ENCODE data around the gene SERGEF.

The SERGEF gene

DNA sequence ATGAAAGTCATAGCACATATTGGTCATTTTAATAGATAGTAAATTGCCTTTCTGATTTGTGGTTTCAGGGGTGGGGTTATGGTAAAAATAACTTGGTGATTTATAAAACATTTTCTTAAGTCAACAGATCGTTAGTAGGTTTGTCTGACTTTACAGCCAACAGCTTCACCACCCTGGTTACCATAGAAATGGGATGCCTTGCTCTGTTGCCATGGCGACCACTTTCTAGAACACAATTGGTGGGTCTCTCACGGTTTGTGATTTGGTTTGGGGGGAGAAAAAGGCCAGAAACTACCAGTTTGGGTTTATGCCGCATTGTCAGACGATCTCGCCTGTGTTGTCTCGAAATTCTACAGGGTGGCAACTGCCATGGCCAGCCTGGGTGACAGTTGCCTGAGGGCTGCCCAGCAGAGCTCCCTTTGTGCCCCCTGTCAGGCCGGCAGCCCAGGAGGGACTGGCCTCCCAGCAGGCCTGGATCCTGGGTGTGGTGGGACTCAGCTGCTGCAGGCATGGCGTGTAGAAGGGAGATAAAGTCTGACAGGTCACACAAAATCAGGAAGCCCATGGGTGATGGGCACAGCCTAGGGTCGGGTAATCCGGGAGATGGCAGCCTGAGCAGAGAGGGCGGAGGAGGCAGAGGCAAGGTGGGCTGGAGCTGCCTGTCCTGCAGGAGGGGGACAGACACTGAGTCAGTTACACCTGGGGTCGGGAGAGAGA lies 247.3 kb downstream of the SERGEF start:
- DNase-seq: peak; percentile 68

DNA sequence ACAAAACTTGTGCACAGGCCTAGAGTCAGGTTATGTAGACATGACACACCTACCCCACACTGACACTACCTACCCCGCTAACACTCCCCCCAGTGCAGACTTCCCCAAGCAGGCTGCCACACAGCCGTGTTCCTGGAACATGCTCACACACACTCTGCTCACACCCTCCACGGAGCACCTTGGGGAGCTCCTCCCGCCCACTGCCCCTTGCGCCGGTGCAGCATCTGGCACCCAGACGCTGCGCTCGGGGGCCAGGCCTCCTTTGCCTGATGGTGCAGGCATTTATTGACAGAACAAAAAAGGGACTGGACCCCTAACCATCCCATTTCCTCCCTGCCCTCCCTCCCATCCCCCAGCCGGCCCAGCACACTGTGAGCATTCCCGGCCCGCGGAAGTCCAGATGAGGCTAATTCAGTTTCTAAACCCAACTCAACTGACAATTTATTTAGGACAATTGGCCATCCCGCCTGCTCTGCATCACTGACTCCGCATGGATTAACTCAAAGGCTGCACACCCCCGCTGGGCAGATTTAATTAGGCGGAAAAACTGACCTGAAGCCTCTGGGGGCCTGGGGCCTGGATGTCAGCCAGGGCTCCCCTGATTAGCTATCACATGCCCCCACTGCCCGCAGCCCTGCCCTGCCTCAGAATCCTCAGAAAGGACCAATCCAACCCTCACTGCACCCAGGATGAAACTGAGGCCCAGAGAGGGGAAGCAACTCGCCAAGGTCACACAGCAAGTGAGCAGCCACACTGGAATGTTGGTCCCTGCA lies 248.2 kb downstream of the SERGEF start:
- peak; percentile 94 for DNase-seq

DNA sequence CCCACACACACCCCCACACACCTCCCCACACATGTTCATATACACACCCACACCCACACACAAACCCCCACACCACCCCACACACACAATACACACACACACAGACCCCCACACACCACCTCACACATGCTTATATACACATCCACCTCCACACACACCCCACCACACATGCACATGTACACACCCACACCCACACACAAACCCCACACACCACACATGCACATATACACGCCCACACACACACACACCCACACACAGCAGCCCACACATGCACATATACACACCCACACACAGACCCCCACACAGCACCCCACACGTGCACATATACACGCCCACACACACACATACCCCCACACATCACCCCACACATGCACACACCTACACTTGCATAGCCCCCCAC lies 249.1 kb downstream of the SERGEF start:
- no peak for DNase-seq

DNA sequence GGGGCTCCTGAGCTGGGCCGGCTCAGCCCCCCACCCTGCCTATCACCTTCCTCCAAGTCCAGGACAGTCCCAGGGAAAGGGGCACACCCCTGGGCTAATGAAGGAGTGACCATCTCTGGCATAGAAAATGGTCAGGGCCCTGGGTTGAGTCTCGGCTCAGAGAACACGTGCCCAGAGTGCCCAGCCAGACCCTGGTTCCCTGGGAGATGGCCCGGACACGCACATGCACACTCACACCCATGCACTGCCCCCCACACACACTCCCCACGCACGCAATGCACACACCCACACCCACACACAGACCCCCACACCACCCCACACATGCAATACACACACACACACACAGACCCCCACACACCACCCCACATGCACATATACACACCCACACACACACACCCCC lies 249.6 kb downstream of the SERGEF start:
- no peak for DNase-seq

DNA sequence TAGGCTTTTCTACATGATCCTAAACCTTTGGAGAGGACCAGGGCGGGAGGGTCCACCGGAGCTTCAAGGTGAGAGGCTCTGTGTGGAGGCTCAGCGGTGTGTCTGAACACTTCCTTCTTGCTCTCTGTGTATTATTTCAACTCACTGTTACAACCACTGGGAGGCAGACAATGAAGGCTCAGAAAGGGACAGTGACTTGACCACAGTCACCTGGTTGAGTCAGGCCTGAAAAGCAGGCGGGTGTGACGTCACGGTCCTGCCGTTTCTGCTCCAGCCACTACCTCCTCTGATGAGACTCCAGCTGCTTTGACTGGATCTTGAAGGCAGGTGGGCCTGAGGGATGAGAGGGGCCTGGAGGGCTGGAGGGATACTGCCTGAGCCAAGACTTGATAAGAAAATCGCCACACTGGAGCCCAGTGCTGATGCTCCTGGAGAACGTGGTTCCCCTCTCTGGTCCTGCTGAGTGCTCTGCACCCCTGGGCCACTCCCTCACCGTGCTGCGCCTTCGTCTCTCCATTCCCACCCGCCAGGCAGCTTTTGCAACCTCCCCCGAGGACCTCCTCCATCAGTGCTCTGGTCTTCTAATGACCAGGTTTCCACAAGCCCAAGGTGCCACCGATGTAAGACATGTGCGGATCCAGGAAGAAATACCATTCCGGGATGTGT lies 250.4 kb downstream of the SERGEF start:
- DNase-seq: peak; percentile 24

DNA sequence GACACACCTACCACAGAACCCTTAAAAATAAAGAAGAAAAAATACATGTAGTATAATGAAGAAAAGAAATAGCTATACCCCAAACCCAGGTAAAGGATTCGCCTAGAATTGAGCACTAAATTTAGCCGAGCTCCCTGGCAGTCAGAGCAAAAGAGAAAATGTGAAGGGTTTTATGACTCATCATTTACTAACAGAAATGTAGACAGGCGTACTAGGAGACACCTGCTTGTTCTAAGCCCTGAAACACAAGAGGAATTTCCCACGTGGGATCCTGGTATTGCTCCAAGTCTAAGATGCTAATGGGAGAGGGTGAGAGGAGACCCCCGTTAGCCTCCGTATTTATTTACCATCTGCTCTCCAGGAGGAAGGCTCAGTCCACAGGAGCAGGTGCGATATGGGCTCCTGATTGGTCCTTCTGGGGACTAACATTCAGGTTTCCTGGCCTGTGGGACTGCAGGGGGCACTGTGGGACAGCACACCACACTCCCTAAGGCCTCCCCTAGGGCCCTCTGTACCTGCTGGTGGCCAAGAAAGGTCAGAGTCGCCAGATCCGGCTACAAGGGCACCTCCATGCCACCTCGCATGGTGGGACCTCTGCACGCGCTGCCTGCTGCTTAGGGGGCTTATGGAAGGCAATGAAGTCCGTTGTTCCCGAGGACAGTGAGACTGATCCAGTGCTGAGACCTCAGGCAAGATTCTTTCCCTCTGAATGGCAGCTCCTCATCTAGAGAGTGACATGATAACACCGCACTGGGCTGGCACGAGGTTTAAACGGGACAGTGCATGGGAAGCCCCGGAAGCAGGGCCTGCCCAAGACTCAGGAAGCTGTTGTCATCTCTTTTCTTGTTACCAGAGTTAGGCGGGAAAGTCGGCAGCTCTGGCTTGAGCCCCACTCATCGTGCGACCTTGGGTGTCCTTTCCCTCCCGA lies 252.5 kb downstream of the SERGEF start:
- DNase-seq: peak; percentile 84

DNA sequence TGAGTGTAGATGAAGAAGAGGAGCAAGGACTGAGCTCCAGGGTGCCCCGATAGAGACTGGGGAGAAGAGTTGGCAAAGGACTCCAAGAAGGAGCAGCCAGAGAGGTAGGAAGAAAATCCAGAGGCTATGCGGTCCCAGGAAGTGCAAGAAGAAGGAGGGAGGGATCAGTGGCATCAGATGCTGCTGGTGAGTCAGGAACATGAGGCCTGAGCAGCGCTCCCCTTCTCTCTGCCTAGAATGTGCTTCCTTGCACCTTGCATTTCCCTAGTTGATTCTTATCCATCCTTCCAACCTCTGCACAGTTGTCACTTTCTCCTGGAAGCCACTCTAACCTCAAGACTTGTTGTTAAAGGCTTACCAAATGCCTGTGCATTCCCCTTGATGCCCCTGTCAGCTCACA lies 257.0 kb downstream of the SERGEF start:
- DNase-seq: no peak

DNA sequence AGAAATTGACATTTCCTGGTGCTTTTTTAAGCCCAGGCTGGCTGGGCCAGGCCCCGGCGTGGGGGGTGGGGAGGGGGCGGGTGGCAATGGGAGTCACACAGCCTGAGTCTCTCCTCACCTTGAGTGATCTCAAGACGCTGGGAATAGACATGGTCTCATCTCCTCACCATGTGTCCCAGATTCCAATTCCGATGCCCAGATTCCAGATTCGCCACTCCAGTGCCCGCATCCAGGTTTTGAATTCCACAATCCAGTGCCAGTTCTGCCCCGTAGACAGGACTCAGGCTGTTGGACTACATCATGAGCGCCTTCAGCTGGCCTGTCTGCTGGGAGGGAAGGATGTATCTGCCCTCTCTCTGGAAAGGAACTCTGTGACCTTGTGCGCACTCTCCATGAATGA lies 259.2 kb downstream of the SERGEF start:
- no peak for DNase-seq

DNA sequence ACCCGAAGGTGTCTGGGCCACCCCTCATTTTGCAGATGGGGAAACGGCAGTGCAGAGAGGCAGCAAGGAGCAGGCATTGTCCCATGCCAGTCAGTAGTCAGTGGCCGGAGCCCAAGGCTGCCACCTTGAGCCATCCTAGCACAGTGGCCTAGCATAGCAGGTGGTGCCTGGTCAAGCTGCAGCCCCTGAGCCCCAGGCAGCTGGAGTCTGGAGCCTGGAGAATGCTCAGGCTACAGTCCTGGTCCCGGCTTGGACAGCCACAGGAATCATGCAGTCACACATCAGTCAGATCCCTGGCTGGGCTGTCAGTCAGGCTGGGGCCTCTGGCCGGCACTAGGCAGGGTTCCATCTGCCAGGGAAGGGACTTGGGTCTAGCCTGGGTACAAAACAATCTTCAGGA lies 259.7 kb downstream of the SERGEF start:
- DNase-seq: no peak

DNA sequence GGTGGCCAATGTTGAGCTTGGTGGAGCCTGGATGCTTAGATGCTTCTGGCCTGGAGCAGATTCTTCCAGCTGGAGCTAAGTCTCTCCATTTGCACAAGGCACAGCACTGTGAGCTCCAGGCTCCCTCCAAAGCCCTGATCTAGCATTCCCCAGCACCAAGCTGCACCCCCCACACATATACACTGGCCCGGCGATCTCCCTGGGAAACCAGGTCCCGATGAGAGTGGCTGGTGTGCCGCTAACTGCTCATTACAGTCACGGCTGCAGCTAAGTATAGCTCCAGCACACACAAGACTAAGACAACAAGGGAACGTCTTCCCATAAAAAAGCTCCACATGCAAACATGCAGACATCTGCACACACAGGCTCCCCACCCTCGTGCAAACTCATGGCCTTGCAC lies 260.7 kb downstream of the SERGEF start:
- peak; percentile 19 for DNase-seq

DNA sequence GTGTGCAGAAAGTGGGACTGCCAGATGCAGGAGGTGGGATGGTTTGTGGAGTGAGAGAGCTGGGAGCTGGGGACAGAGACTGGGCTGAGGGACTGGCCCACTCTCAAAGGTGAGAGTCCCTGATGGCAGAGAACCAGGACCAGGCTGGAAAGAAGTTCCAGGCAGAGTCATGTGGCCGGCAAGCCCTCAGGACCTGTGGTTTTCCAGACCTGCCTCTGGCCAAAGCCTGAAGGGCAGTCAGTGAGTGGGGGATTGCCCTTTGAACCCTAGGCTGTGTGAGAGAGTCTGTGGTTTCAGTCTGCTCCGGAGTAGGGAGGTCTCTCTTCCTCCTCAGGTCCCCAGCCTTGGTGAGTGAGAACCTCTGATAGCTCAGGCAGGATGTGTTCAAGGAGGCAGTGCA lies 261.3 kb downstream of the SERGEF start:
- DNase-seq: no peak

DNA sequence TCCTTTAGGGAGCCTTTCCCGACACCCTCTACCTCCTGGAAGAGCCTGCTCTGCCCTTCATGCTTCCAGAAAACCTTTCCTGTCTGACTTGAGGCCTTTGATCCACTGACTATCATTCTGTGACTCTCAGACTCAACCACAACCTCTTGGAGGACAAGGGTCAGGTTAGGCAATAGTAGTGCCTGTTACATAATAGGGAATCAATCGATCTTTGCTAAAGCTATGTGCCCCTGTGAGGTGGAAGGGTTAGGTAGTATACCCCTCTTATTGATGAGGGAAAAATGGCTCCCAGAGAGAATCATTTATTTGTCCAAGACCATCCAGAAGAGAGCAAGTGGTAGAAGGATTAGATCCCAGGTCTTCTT lies 262.1 kb downstream of the SERGEF start:
- no peak for DNase-seq

DNA sequence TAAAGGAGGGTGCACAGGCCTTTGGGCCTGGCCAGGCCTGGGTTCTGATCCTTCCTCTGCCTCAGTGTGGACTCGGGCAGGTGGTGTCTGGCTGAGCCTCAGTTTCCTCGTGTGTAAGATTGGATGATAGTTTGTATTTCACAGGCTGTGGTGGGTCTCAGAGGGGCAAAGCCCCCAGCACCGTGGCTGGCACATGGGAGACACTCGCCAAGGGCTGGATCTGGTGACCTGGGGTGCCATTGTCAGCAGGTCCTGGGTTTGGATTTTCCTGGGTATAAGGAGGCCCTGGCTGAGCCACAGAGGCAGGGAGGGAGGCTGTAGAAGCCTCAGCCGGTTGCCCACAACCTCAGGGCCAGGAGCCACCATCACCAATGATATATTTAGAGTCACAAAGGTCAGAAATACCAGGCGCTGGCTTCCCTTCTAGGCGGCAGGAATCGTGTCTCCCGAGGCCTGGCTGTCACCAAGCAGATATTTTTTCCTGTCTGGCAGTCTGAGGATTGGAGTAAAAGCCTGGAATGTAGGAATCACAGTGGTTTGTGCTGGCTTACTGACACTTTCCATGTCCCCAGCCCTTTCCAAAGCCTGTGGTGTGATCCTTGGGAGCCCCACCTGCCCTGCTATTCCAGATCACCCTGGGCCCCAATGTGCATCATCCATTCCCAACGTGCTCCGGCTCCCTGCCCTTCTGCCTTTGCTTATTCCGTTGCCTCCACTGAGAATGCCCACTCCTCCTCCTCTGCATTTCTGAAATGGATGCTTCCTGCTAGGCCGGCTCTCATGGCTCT lies 262.6 kb downstream of the SERGEF start:
- DNase-seq: no peak

DNA sequence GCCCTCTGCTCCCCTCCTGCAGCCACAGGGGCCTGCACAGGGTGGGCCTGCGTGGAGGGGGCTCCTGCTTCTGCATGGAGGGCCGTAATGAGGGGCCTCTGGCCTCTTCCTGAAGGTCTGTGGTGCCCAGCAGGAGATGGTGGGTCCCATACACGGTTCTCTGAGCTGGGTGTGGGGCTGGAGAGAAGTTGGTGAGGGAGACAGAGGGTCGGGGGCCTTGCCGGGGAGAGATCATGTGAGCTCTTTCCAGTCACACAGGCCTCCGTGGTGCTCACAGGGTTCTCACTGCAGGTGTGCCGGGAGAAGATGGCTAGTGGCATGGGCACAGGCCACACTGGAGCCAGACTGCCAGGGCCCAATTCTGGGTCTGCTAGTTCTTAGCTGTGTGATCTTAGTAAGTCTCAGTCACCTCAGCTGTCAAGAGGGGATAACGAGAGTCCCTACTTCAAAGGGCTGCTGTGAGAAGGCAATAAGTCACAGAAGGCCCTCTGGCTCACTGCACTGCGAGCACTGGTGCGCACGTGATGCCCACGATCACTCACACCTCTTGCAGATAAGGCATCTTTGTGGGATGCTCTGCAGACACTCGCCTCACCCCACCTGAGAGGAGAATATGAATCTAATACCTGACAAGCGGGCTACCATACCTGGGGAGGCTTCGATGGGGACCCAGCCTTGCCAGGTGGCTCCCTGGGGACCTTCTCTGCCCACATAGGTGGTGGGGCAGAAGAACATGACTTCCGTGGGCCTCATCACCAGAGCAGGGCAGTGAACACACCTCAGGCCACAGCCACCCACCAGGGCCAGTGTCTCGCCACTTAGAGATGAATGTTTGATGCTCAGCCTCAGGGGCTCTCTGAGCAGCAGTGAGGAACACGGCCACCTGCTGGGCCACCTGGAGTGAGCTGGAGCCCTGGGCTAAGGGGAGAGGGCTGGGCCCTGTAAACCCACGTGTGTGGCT lies 263.8 kb downstream of the SERGEF start:
- peak; percentile 46 for DNase-seq

DNA sequence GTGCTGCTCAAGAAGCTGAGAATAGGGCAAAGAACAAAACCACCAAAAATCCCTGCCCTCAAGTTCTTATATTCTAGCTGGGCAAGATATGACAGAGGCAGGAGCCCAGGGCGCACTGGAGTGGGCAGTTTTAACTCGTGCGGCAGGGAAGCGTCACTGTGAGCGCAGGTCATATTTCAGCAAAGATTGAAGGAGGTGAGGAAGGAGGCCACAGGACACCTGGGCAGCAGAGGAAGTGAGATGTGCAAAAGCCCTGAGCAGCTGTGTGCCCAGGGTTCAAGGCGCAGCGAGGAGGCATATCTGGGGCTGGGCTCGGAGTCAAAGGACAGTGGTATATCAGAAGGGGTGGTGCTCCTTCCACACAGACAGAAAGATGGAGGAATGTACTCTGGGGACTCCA lies 264.8 kb downstream of the SERGEF start:
- no peak for DNase-seq

DNA sequence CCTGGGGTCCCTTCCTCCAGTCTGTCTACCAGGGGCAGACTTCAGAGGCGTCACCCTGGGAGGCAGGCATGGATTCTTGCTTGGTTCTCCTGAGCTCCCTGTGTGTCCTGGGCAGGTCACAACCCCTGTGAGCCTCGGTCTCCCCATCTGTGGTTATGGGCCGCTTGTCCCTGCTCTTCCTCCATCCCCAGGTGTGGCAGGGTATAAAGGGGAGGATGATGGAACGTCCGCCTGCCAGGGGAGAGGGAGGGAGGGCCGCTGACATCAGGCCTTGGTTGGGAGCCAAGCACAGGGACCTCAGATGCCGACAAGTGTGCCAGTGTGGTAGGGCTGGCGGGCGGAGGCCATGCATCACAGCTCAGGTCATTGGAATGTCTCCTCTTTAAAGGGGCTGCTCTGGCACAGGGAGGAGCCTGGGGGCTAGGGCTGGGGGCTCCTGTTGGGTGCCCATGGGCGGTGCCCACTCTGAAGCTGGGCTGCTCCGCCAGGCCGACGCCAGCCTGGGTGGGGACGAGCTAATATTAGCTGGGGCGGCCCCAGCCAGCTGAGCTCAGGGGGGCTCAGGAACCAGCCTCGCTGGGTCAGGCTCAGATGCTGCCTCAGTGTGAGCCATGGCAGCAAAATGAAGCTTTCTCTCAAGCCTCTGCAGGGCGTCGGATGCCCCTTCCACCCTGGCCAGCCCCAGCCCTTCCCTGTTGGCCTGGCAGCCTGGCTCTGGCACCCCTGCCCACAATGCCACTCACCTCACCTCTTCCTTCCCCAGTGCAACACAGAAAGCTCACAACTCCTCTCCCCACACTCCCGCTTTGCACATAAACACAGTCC lies 265.5 kb downstream of the SERGEF start:
- no peak for DNase-seq

DNA sequence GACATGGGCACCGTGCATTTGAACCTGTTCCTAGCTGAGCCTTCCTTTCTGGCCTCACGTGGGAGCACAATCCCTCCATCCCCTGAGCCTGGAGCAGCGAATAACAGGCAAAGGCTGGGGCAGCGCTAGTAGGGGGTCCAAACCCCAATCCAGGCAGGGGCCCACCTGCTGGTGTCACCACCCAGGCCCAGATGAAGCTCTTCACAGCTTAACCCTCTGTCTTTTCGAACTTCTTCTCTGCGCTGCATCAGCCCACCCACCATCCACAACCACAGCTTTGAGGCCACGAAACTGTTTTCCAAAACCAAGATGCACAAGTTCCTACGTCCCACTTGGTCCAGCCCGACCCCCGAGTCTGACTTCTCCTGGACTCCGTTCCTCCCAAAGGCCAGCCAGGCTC lies 266.8 kb downstream of the SERGEF start:
- no peak for DNase-seq

DNA sequence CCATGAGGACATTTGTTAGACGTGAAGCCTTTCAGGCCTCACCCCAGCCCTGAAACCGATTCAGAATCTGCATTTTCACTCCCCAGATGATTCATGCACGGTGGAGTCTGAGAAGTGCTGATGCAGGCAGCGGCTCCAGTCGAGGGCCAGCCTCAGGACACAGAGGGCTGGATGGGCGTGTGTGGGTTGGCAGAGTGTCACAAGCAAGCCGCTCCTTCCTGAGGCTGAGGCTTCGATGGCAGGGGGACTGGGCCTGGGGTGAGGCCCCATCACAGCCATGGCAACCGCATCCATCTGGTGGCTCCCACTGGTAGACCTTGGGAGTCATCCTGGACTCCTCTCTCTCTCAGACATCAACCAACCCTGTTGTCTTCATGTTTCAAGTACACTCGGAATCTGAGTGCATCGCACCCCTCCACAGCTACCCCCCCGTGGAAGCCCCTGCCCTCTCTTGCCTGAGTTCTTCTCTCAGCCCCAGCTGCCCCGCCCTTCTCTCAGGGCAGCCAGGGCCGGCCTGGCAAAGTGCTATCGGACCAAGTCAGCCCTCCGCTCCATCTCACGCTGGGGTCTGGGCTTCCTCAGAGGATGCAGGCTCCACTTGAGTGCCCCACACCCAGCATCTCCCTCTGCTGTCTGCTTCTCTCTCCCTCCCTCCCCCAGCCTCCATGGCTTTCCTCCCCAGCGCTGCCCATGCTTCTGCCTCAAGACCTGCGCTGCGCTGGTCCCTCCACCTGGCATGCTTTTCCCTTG lies 267.6 kb downstream of the SERGEF start:
- no peak for DNase-seq
